Keratinocyte (primary cell): ENCODE results near the gene SLC6A3. TPM values are rescaled to one million over a fixed set of nuclear protein-coding genes. Genes with fewer than 3 reads are reported as not detected.

Experiments used
- DNase-seq: peaks from one replicate; pipeline ENCODE4 v3.0.0-alpha.2; 2011; ENCODE audit warnings: low read depth, missing footprints, low spot score
- FAIRE-seq: peaks from 2 replicates; lab custom pipeline; 2011; peaks lifted over from hg19 to GRCh38; lab: Jason Lieb, UNC
- H2AFZ ChIP-seq: 2 replicates; pipeline ENCODE4 v1.6.0; 2012; ENCODE audit warnings: low read length, control low read depth, inconsistent platforms; ENCODE audit not compliant: control insufficient read depth
- H3K27ac ChIP-seq: 2 replicates; pipeline ENCODE4 v1.5.1; 2011; ENCODE audit warnings: low read length; ENCODE audit not compliant: control insufficient read depth, insufficient read depth
- H3K27me3 ChIP-seq: 3 replicates; pipeline ENCODE4 v1.6.0; 2011; ENCODE audit warnings: low read length; ENCODE audit not compliant: control insufficient read depth, insufficient read depth; ENCODE audit errors: extremely low read depth
- H3K36me3 ChIP-seq, 2 experiments: 2 replicates in 1 of 2; 3 replicates in 1 of 2; pipeline ENCODE4 v1.5.1; 2011; ENCODE audit warnings: low read length in 2 of 2, mild to moderate bottlenecking in 1 of 2; ENCODE audit not compliant: control insufficient read depth in 2 of 2, insufficient read depth in 2 of 2; ENCODE audit errors: extremely low read depth in 1 of 2
- H3K4me1 ChIP-seq: 3 replicates; pipeline ENCODE4 v1.5.1; 2011; ENCODE audit warnings: low read length; ENCODE audit not compliant: control insufficient read depth, insufficient read depth; ENCODE audit errors: extremely low read depth
- H3K4me2 ChIP-seq: 3 replicates; pipeline ENCODE4 v1.6.0; 2011; ENCODE audit warnings: low read depth, low read length; ENCODE audit not compliant: control insufficient read depth, insufficient read depth; ENCODE audit errors: extremely low read depth
- H3K4me3 ChIP-seq, 3 experiments: fragments of 200-600 bp in 1 of 3; sonication (generic) in 1 of 3; 2 replicates in 2 of 3; 3 replicates in 1 of 3; pipeline ENCODE4 v1.5.1; 2011 to 2016; ENCODE audit warnings: low read length in 3 of 3, mild to moderate bottlenecking in 3 of 3, control low read depth in 2 of 3, inconsistent platforms in 1 of 3, low read depth in 1 of 3, mixed read lengths in 1 of 3, mixed run types in 1 of 3, moderate library complexity in 1 of 3; ENCODE audit not compliant: control insufficient read depth in 2 of 3, insufficient read depth in 2 of 3; ENCODE audit errors: extremely low read depth in 1 of 3
- H3K79me2 ChIP-seq: 2 replicates; pipeline ENCODE4 v1.6.0; 2012; ENCODE audit warnings: low read length; ENCODE audit not compliant: control insufficient read depth, insufficient read depth
- H3K9ac ChIP-seq: 3 replicates; pipeline ENCODE4 v1.6.0; 2011; ENCODE audit warnings: low read length; ENCODE audit not compliant: control insufficient read depth, insufficient read depth; ENCODE audit errors: extremely low read depth
- H3K9me1 ChIP-seq: 3 replicates; pipeline ENCODE4 v1.6.0; 2011; ENCODE audit warnings: low read length; ENCODE audit not compliant: control insufficient read depth, insufficient read depth; ENCODE audit errors: extremely low read depth
- H3K9me3 ChIP-seq: 2 replicates; pipeline ENCODE4 v1.5.1; 2012; ENCODE audit warnings: low read depth, low read length; ENCODE audit not compliant: control insufficient read depth
- H4K20me1 ChIP-seq: 3 replicates; pipeline ENCODE4 v1.6.0; 2011; ENCODE audit warnings: low read length; ENCODE audit not compliant: control insufficient read depth, insufficient read depth; ENCODE audit errors: extremely low read depth
- CTCF ChIP-seq, 3 experiments: IDR thresholded peaks in 1 of 3; conservative IDR thresholded peaks in 1 of 3; optimal IDR thresholded peaks in 1 of 3; 2 replicates in 2 of 3; 3 replicates in 1 of 3; pipeline versions ENCODE3 to v1.5.1; 2011; ENCODE audit warnings: low read length in 3 of 3, mild to moderate bottlenecking in 3 of 3, moderate library complexity in 2 of 3, control low read depth in 1 of 3, inconsistent platforms in 1 of 3; ENCODE audit not compliant: insufficient read depth in 2 of 3; ENCODE audit errors: extremely low read depth in 1 of 3
- EZH2 ChIP-seq: IDR thresholded peaks from one replicate; pipeline ENCODE4 v1.6.1; 2012; ENCODE audit warnings: inconsistent platforms, mild to moderate bottlenecking, low read length, moderate library complexity
- dilution Hi-C: fragments of 300-500 bp; cut with MboI; formaldehyde crosslinking; loops from one replicate; pipeline ENCODE4 v1.7.0; 2020; ENCODE audit warnings: low sequenced_read_pairs; ENCODE audit not compliant: extremely low pct_ligation_motif_present
- polyA plus RNA-seq, 5 experiments: library from polyadenylated mRNA; depleted of rRNA in 3 of 5; stranded (reverse) in 3 of 5; stranded (forward) in 1 of 5; unstranded in 1 of 5; fragments of >200 nt; gene quantifications; 1 replicate in 1 of 5; 2 replicates in 3 of 5; 3 replicates in 1 of 5; pipeline versions ENCODE4 v1.2.1 to v1.2.3, GENCODE V29; 2011 to 2012; ENCODE audit warnings: missing spikeins in 2 of 5, low read depth in 1 of 5, low replicate concordance in 1 of 5

The SLC6A3 gene
- polyA plus RNA-seq, 1 donor (not counting 4 experiments of a cell fraction or from before 2014, with no cell fraction given), result 0.03 TPM

- H3K9me1 ChIP-seq, result no peaks in the 10 kb centered on the region
- no peaks in the 10 kb centered on the region for H4K20me1 ChIP-seq
- H3K27me3 ChIP-seq, result peaks cover 2% of the 10 kb centered on the region
- H3K9me3 ChIP-seq, result peaks cover 6% of the 10 kb centered on the region
- DNase-seq, result no peak
- no peaks in the 10 kb centered on the region for H3K36me3 ChIP-seq
- H3K4me2 ChIP-seq, result no peak overlapping the region
- TF ChIP-seq CTCF (optimal IDR thresholded peaks at IDR 0.05 in 1 of 3, IDR thresholded peaks at IDR 0.05 in 1 of 3, conservative IDR thresholded peaks at IDR 0.05 in 1 of 3; ENCODE audit: extremely low read depth in 1 of 3, insufficient read depth in 2 of 3, low read length in 3 of 3) (no peak), EZH2 (no peak)
- no peak overlapping the region for H3K9ac ChIP-seq
- H3K27ac ChIP-seq, result no peak overlapping the region
- dilution Hi-C loops, result no loop called here
- no peaks in the 10 kb centered on the region for H3K4me1 ChIP-seq
- H2AFZ ChIP-seq, result no peak overlapping the region
- no peak for FAIRE-seq
- H3K4me3 ChIP-seq, result no peak overlapping the region
- no peaks in the 10 kb centered on the region for H3K79me2 ChIP-seq
Observed at GRCh38 chr5:1453613-1454012, 8.4 kb upstream of the SLC6A3 start.

GRCh38 chr5:1449081-1449630 is 3.9 kb upstream of the SLC6A3 start:
- Histone ChIP-seq H3K4me3 (no peak overlapping the region), H3K9me3 (no peaks in the 10 kb centered on the region), H3K27ac (no peak overlapping the region), H3K4me1 (no peaks in the 10 kb centered on the region), H3K4me2 (no peak overlapping the region), H4K20me1 (no peaks in the 10 kb centered on the region), H3K27me3 (peaks cover 43% of the 10 kb centered on the region), H3K79me2 (no peaks in the 10 kb centered on the region), H2AFZ (no peak overlapping the region), H3K9me1 (no peaks in the 10 kb centered on the region), H3K9ac (no peak overlapping the region), H3K36me3 (no peaks in the 10 kb centered on the region)
- FAIRE-seq, result no peak
- TF ChIP-seq EZH2 (no peak), CTCF (optimal IDR thresholded peaks at IDR 0.05 in 1 of 3, IDR thresholded peaks at IDR 0.05 in 1 of 3, conservative IDR thresholded peaks at IDR 0.05 in 1 of 3; ENCODE audit: extremely low read depth in 1 of 3, insufficient read depth in 2 of 3, low read length in 3 of 3) (no peak)
- no peak for DNase-seq
- dilution Hi-C loops, result no loop called here
